Measurements from ENCODE around the gene PKN3.

Gene PKN3

DNA sequence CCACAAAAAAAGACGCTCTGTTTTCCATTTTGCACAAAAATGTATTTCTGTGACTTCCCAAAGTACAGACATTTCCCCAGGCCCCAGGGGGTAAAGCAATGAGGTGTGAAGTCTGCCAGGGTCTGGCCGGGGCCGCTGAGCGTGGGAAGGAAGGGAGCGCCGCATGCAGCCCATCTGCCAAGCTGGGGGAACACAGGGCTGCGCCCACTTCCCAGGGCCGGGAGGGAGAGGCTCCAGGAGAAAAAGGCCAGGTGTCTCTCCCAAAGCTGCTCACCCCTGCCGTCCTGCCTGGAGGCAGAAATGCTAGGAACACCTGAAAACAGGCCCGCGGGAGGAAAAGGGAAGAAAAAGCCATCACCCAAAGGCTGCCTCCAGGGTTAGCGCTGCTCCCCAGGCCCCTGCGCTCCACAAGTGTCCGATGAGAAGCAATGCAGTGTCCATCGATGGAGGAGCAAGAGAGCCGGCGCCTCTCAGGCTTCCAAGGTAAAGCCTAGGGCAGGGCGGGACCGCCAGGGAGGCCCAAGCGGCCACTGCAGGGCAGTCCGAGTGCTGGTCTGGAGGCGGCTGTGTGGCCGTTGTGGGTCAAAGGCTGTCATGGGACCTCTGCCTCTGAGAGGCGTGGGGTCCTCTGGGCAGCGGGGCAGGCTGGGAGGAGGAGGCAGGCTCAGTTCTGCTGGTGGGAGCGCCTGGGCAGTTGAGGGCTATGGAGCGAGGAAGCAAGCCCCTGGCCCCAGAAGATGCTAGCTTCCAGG lies 27.6 kb downstream of the PKN3 start:
- H3K27ac ChIP-seq, result no peak overlapping the region
- no peak for DNase-seq (ENCODE audit: low read depth, low spot score)

DNA sequence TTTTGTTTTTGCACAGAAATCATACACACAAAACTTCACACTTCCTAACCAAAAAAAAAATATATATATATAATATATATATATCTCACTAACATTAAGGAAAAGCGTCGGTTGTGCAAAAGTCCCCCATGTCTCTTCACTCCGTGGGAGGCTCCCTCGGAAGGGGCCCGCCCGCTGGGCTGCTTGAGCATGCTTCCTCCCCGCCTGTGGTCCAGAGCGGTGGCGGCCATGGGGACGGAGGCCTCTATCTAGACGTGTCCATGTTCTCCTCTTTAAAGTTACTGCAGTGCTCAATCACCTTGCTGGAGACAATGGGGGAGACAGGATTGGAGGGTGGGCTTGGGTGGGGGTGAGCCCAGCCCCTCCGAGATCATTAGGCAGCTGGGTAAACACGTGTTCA lies 28.8 kb downstream of the PKN3 start:
- no peak overlapping the region for H3K27ac ChIP-seq
- DNase-seq (ENCODE audit: low read depth, low spot score), result no peak

- no peak overlapping the region for H3K27ac ChIP-seq
- no peak for DNase-seq (ENCODE audit: low read depth, low spot score)
Observed at GRCh38 chr9:128731691-128732090, 29.4 kb downstream of the PKN3 start.

GRCh38 chr9:128732576-128732975 lies 30.3 kb downstream of the PKN3 start:
- no peak overlapping the region for H3K27ac ChIP-seq
- DNase-seq (ENCODE audit: low read depth, low spot score), result no peak

DNA sequence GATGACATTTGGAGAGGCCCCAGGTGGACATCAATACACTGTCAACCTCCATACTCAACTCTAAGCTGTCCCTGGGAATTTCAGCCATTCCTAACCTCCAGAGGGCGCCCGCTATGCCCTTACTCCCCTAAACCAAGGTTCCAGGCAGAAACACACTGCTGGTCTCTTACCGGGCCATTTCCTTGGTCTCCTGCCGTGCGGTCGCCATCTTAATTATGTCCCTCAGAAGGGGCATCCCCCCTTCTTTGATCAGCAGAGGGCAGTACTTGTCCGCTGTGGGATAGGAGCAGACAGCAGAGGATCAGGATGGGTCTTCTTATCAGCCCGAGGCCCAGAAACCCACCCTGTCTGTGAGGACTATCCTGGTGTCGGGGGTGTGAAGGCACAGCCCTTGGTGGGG lies 31.0 kb downstream of the PKN3 start:
- no peak for DNase-seq (ENCODE audit: low read depth, low spot score)
- H3K27ac ChIP-seq, result no peak overlapping the region

DNA sequence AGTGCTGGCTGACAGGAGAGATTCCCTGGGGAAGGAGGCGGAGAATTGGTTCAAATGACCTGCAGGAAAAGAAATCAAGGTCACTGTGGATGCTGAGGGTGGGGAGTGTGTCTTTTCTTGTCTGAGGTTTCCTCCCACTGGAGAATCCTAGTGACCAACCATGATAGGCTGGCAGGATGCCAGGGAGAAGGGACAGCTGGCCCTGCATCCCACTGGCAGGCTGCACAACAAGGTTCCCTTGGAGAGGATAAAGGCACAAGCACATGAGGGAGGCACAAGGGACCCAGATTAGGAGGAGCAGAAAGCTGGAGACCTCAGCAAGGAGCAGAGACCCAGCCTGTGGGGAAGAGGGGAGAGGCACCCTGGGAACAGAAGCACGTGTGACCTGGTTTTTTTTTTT lies 33.1 kb downstream of the PKN3 start:
- no peak for DNase-seq (ENCODE audit: low read depth, low spot score)
- no peak overlapping the region for H3K27ac ChIP-seq

- no peak overlapping the region for H3K27ac ChIP-seq
- DNase-seq (ENCODE audit: low read depth, low spot score), result no peak
Observed at GRCh38 chr9:128742401-128742800, 40.1 kb downstream of the PKN3 start.

DNA sequence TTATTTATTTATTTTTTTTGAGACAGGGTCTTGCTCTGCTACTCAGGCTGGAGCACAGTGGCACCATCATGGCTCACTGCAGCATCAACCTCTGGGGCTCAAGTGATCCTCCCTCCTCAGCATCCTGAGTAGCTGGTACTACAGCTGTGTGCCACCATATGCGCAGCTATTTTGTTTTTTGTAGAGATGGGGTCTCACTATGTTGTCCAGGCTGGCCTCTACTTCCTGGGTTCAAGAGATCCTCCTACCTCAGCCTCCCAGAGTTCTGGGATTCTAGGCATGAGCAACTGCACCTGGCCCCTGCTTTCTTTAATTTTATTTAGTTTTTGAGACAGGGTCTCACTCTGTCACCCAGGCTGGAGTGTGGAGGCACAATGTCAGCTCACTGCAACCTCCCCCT lies 41.1 kb downstream of the PKN3 start:
- H3K27ac ChIP-seq, result no peak overlapping the region
- DNase-seq (ENCODE audit: low read depth, low spot score), result no peak

- H3K27ac ChIP-seq, result no peak overlapping the region
- no peak for DNase-seq (ENCODE audit: low read depth, low spot score)
Observed at GRCh38 chr9:128747241-128747640, 44.9 kb downstream of the PKN3 start.

- no peak overlapping the region for H3K27ac ChIP-seq
- DNase-seq (ENCODE audit: low read depth, low spot score), result no peak
Observed at GRCh38 chr9:128750926-128751595, 48.8 kb downstream of the PKN3 start.

- H3K27ac ChIP-seq, result no peak overlapping the region
- DNase-seq (ENCODE audit: low read depth, low spot score), result no peak
Observed at GRCh38 chr9:128753627-128754026, 51.3 kb downstream of the PKN3 start.

- no peak overlapping the region for H3K27ac ChIP-seq
- no peak for DNase-seq (ENCODE audit: low read depth, low spot score)
Observed at GRCh38 chr9:128757602-128758001, 55.3 kb downstream of the PKN3 start.

DNA sequence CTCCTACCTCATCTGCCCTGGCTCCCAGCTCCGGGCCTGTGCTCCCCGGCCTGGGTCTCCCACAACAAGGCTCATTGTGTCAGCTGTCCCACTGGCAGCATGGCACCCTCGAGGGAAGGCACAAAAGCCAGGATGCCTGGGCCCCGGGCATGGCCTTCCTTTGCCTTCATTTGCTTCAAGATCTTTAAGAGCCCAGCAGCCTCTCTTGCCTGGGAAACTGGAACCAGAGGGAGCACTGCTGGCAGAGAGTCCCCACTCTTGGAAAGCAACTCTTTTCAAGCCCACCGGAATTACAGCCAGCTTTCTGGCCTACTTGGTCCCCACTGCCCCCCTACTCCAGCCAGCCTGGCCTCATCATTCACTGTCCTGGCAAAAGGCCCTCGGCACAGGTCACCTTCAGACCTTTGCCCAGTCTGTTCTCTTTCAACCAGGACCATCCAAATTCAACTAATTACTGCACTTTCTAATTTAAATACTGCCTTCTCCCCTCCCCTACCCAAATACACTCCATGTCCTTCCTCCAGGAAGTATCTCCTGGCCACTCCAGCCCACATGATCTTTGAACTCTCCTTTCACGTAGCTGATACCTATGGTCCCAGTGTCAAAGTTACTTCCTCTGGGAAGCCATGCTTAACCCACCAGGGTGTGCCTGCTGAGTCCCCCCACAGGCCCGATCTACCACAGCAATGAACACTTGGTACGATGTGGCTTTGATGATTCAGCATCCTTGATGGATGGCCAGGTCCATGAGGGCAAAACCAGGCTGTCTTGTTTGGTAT lies 60.6 kb downstream of the PKN3 start:
- no peak for DNase-seq (ENCODE audit: low read depth, low spot score)
- H3K27ac ChIP-seq, result no peak overlapping the region

DNA sequence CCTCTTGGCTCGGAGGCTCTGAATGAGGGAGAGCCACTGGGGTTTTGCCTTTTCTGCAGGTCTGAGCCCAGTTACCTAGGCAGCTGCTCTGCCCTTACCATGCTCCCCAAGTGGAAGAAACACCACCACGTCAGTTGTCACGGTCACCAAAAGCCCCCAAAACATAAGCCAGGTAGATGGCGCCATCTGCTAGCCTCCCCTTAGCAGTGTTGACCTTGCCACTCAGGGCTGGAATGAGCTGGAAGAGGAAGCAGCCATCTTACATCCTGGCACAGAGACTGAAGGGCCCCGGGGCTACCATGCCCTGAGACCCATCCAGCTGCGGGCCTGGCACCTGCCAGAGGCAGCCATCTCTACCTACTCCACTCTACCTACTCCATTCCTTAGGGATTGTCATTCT lies 62.1 kb downstream of the PKN3 start:
- DNase-seq (ENCODE audit: low read depth, low spot score), result no peak
- no peak overlapping the region for H3K27ac ChIP-seq

DNA sequence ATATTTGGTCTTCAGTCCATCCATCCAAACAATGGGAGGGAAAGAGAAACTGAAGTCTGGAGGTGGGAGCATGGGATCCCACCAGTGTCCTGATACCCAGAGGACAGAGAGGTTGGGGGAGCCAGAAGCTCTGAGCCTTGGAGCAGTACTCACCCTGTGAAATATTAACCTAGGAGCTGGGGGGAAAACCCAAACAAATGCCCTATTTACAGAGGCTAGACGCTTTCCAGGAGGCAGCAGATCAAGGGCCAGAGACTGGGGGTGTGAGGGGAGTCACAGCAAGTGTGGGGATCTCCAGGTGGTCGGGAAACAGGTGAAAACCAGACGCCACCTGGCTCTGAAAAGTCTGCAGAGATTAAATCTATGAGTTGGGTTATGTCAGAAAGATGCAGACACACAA lies 63.2 kb downstream of the PKN3 start:
- H3K27ac ChIP-seq, result no peak overlapping the region
- no peak for DNase-seq (ENCODE audit: low read depth, low spot score)

DNA sequence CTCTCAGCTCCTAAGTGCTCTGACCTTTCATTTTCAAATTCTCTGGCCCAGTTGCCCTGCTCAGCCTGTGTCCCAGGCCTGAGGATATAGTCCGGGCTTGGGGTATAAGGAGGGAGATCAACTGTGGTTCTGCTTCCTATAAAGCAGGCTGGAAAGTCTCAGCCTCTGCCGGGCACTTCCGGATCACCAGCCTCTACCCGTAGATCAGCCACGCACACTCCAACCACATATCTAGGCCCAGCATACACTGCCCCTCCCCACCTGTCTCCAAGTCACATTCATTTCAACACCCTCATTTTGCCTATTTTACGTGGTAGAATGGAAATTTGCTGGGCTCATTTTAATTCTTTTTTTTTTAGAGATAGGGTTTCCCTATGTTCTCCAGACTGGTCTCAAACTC lies 66.3 kb downstream of the PKN3 start:
- no peak overlapping the region for H3K27ac ChIP-seq
- no peak for DNase-seq (ENCODE audit: low read depth, low spot score)
